ENCODE results near the gene ARF3.

- no peak for TF ChIP-seq EZH2phosphoT487 (IDR thresholded peaks at IDR 0.05; ENCODE audit: insufficient read depth, low read depth)
- no peak for TF ChIP-seq EZH2 (IDR thresholded peaks at IDR 0.05; ENCODE audit: insufficient read depth, poor library complexity, severe bottlenecking)
Observed at GRCh38 chr12:48995086-48995879, 38.0 kb upstream of the ARF3 start.

Measured in GM23248 (cell line).